ENCODE measurements around the gene TMC1.

TMC1 gene

DNA sequence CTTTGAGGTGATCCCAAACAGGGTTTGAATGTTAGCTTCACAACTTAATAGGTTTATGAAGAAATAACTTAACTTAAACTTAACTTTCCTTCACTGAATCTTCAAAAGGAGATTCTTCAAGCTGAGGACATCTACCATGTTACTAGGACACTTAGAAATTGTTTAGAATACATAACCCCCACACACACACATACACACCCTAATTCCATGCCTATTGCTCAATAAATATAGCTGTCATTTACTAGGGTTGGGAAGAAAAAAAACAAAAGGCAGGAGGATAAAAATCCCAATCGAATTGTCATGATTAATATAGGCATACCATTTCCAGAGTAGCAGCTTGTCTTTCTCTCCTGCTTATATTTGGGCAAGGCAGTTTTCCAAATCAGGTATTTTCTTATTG, 363.1 kb downstream of the TMC1 start:
- no peak for DNase-seq
